Stimulated activated CD4-positive, alpha-beta T cell treated with anti-CD3 and anti-CD28 coated beads, Interleukin-2, amount 100 ng/mL, for 48 hours (primary cell): ENCODE results near the gene SIRPB2.

Source experiments
- DNase-seq, 2 donors: peaks; one replicate each; pipeline ENCODE4 v3.0.0-alpha.2; 2020

Gene SIRPB2

GRCh38 chr20:1438361-1438760 lies 52.9 kb downstream of the SIRPB2 start:
- DNase-seq = no peak

GRCh38 chr20:1437235-1437904 lies 53.9 kb downstream of the SIRPB2 start:
- DNase-seq = peak; percentile 77 to 78

DNA sequence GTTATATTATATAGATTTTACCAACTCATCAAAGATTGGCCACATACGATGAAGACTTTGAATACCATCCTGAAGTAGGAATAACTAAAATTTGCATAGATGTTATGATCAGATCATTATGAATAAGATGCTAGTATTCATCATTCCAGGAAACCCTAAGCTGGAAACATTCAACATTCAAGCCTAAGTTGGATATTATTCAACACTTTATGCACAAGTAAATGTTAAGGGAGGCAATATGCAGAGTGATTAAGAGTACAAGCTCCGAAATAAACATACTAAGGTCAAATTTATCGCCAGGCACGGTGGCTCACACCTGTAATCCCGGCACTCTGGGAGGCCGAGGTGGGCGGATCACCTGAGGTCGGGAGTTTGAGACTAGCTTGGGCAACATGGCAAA lies 55.0 kb downstream of the SIRPB2 start:
- DNase-seq = no peak

DNA sequence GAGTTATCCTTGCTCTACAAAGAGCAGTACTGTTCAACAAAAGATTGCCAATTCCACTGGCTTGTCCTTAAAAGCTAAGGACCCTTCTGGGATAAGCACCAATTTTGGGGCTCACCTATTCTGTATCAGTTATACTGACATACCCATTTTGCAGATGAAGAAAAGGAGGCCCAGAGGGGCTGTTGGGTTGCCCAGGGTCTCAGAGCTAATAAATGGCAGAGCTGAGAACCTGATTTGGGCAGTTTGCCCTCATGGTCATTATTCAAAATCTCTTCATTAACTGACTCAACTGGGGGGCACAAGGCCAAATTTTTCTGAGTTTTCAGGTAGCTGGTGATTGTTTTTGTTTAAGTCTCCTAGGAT lies 55.9 kb downstream of the SIRPB2 start:
- no peak for DNase-seq

GRCh38 chr20:1434571-1435336 lies 56.5 kb downstream of the SIRPB2 start:
- DNase-seq = peak; percentile 35 to 47

GRCh38 chr20:1431158-1431557 lies 60.1 kb downstream of the SIRPB2 start:
- no peak for DNase-seq

- no peak for DNase-seq
These were observed 61.2 kb downstream of the SIRPB2 start for GRCh38 chr20:1430004-1430451.

DNA sequence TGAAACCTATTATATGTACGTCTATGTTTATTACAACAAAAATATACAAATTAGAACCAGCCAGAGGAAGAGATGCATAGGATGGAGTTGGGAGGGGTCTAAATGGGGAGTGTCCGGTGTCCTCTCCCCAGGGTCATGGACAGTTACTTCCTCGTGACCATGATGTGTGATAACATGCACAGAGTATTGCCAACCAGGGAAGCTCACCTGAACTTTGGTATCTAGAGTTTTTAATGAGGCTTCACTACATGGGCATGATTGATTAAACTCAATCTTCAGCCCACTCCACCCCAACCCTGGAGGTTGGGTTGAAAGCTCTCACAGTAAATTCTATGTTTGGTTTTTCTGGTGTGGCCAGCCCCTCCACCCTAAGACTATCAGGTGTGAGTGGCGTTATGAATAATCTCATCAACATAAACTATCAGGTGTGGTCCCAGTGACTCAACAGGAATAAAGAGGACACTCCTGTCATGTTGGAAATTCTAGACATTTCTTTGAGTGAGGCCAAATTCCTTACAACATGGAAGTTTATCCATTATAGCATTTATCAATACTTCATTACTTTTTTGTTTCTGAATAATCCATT lies 62.0 kb downstream of the SIRPB2 start:
- no peak for DNase-seq

DNA sequence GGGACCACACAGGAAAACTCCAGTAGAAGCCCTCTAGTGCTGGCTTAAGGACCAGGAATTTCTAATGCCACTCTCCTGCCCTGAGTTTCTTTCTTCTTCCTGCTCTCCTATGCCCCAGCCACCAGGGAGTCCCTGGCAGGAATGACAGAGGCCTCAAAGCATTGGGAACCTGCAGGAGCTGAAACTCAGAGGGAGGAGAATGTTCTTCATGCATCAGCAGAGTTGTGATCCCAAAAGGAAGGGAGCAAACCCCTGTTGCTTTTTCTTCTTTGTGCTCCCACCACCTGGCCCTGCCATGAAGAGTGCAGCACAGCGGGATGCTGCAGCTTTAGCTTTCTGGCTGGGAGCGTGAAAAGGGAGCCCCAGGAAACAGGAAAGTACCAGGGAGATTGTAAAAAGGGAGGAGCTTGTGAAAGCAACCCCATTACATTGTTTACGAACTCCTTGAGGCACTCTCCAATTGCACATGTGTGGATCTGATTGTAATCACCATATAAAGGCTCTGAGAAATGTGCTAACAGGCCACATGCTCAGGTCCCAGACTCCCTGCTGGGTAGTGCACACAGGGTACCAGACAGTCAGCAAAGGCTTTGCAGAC lies 63.7 kb downstream of the SIRPB2 start:
- DNase-seq = no peak

DNA sequence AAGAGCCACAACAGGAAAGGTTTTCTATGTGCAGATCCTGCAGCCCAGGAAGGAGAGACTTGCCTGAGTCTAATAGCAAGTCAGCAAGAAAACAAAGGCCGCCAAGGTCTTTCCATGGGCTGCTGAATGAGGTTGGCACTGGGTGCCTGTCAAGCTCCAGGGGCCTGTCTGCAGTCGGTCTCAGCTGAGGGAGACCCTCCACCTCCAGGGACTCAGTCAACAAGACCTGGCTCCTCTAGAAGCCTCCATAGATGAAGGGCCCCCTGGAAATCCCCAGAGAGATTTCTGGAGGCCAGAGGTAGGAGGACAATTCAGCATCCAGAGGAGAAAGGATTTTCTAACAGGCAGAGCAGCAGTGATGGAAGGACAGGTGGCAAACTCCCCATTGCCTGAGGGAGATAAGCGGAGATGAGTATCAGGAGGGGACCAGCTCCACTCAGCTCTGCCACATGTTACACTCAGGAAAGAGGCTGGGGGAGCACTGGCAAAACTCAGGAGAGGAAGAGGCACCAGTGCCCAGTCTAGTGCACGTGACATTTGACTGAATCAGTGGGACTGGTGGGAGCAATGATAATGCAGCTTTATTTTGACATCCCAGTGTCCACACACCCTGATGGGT lies 64.9 kb downstream of the SIRPB2 start:
- no peak for DNase-seq
